Liver (tissue), 9 donors: ENCODE data around the gene PTCD1. TPM values are rescaled to one million over a fixed set of nuclear protein-coding genes. Genes with fewer than 3 reads are reported as not detected.

Experiments used
- DNase-seq: peaks from one replicate; pipeline ENCODE4 v3.0.0-alpha.2; 2017; ENCODE audit warnings: low spot score
- H3K27ac ChIP-seq, 2 donors: one replicate each; pipeline ENCODE4 v1.7.0; 2013; ENCODE audit warnings: inconsistent platforms in 2 of 2, low read length in 2 of 2, control low read depth in 1 of 2, low read depth in 1 of 2, mild to moderate bottlenecking in 1 of 2
- H3K27me3 ChIP-seq, 4 donors: one replicate each; pipeline versions ENCODE4 v1.6.1 to v1.7.0; 2013; ENCODE audit warnings: low read length in 3 of 4, inconsistent platforms in 1 of 4, mild to moderate bottlenecking in 1 of 4, moderate library complexity in 1 of 4; ENCODE audit not compliant: control insufficient read depth in 4 of 4, insufficient read depth in 4 of 4
- H3K36me3 ChIP-seq, 4 donors: one replicate each; pipeline versions ENCODE4 v1.6.1 to v1.7.0; 2013; ENCODE audit warnings: low read length in 3 of 4, mild to moderate bottlenecking in 3 of 4, low read depth in 1 of 4, moderate library complexity in 1 of 4; ENCODE audit not compliant: control insufficient read depth in 4 of 4, insufficient read depth in 3 of 4
- H3K4me1 ChIP-seq, 4 donors: one replicate each; pipeline versions ENCODE4 v1.6.1 to v1.7.0; 2013; ENCODE audit warnings: low read length in 3 of 4, mild to moderate bottlenecking in 3 of 4, moderate library complexity in 1 of 4; ENCODE audit not compliant: control insufficient read depth in 4 of 4, insufficient read depth in 4 of 4
- H3K4me3 ChIP-seq, 3 donors: one replicate each; pipeline versions ENCODE4 v1.6.1 to v1.7.0; 2013; ENCODE audit warnings: low read length in 3 of 3, control low read depth in 1 of 3, low read depth in 1 of 3, mild to moderate bottlenecking in 1 of 3
- H3K9ac ChIP-seq, 2 donors: one replicate each; pipeline ENCODE4 v1.7.0; 2013; ENCODE audit warnings: low read length in 2 of 2, mild to moderate bottlenecking in 2 of 2, moderate library complexity in 2 of 2, control low read depth in 1 of 2, low read depth in 1 of 2
- H3K9me3 ChIP-seq, 4 donors: one replicate each; pipeline versions ENCODE4 v1.6.1 to v1.7.0; 2013; ENCODE audit warnings: low read length in 3 of 4; ENCODE audit not compliant: control insufficient read depth in 4 of 4
- ATF3 ChIP-seq: IDR thresholded peaks from 2 replicates; pipeline ENCODE4 v1.6.1; 2016; ENCODE audit warnings: antibody characterized with exemption
- EGR1 ChIP-seq, 2 donors: IDR thresholded peaks; 2 replicates each; pipeline ENCODE4 v1.6.1; 2016 to 2018; ENCODE audit warnings: antibody characterized with exemption in 2 of 2, low read depth in 2 of 2
- FOXA1 ChIP-seq: IDR thresholded peaks from 2 replicates; pipeline ENCODE4 v1.6.1; 2016; ENCODE audit warnings: antibody characterized with exemption
- FOXA2 ChIP-seq: IDR thresholded peaks from 2 replicates; pipeline ENCODE4 v1.6.1; 2016; ENCODE audit warnings: antibody characterized with exemption
- GABPA ChIP-seq, 2 donors: IDR thresholded peaks in 1 of 2; conservative IDR thresholded peaks in 1 of 2; 2 replicates each; pipeline ENCODE4 v1.6.1; 2016; ENCODE audit warnings: antibody characterized with exemption in 2 of 2, mild to moderate bottlenecking in 1 of 2, moderate library complexity in 1 of 2
- HNF4A ChIP-seq, 2 donors: conservative IDR thresholded peaks; 2 replicates each; pipeline ENCODE4 v1.6.1; 2016; ENCODE audit warnings: antibody characterized with exemption in 2 of 2, mild to moderate bottlenecking in 2 of 2
- HNF4G ChIP-seq: IDR thresholded peaks from 2 replicates; pipeline ENCODE4 v1.6.1; 2016; ENCODE audit warnings: antibody characterized with exemption
- JUND ChIP-seq, 2 donors: IDR thresholded peaks; 2 replicates each; pipeline ENCODE4 v1.6.1; 2016; ENCODE audit warnings: antibody characterized with exemption in 2 of 2
- MAX ChIP-seq: IDR thresholded peaks from 2 replicates; pipeline ENCODE4 v1.6.1; 2016; ENCODE audit warnings: antibody characterized with exemption
- NR2F2 ChIP-seq: IDR thresholded peaks from 2 replicates; pipeline ENCODE4 v1.6.1; 2016; ENCODE audit warnings: antibody characterized with exemption
- RAD21 ChIP-seq, 2 donors: IDR thresholded peaks; 2 replicates each; pipeline ENCODE4 v1.6.1; 2016; ENCODE audit warnings: antibody characterized with exemption in 2 of 2, mild to moderate bottlenecking in 2 of 2
- REST ChIP-seq: IDR thresholded peaks from 2 replicates; pipeline ENCODE4 v1.6.1; 2016; ENCODE audit warnings: antibody characterized with exemption, mild to moderate bottlenecking
- TAF1 ChIP-seq: conservative IDR thresholded peaks from 2 replicates; pipeline ENCODE4 v1.6.1; 2016; ENCODE audit warnings: antibody characterized with exemption, mild to moderate bottlenecking
- YY1 ChIP-seq: IDR thresholded peaks from 2 replicates; pipeline ENCODE4 v1.6.1; 2016; ENCODE audit warnings: antibody characterized with exemption, mild to moderate bottlenecking
- ZBTB33 ChIP-seq: IDR thresholded peaks from 2 replicates; pipeline ENCODE4 v1.6.1; 2016; ENCODE audit warnings: antibody characterized with exemption
- whole genome bisulfite sequencing: extraction: QIAGEN DNeasy Blood & Tissue Kit; methylation state at CpG from one replicate; pipeline ENCODE4 v1.1.7; 2013; 5-methylcytosine and 5-hydroxymethylcytosine counted together
- polyA plus RNA-seq, 2 donors: library from polyadenylated mRNA; stranded (reverse) in 1 of 2; unstranded in 1 of 2; fragments of 200-250 nt in 1 of 2; fragments of >200 nt in 1 of 2; fragmentation: Nextera tagmentation in 1 of 2; extraction: Ambion mirVana in 1 of 2; gene quantifications; one replicate each; pipeline versions ENCODE4 v1.2.1 to v1.2.3, GENCODE V29; 2013 to 2015
- total RNA-seq, 2 donors: library from RNA; depleted of rRNA; stranded (reverse); fragments of >200 nt; gene quantifications; one replicate each; pipeline ENCODE4 v1.2.3, GENCODE V29; 2014
- donor health status: healthy.
- donor health status: healthy.
- donor health status: healthy.
- donor health status: healthy.
- donor health status: healthy.

PTCD1 gene
- total and polyA plus RNA-seq, 4 donors, result 3.1 to 4.3 (median 3.8) TPM

GRCh38 chr7:99404977-99405320, 33.6 kb downstream of the PTCD1 start (continued):
- TF ChIP-seq REST (no peak), EGR1 (IDR thresholded peaks at IDR 0.05; ENCODE audit: low read depth in 2 of 2) (no peak)

GRCh38 chr7:99404235-99404976, 34.2 kb downstream of the PTCD1 start:
- DNase-seq, result no peak
- Histone ChIP-seq H3K27ac (no peak overlapping the region), H3K4me1 (peaks cover 3 to 20% (median 16%) of the 10 kb centered on the region in 4 donors), H3K9me3 (no peaks in the 10 kb centered on the region), H3K4me3 (no peak overlapping the region), H3K27me3 (no peaks in the 10 kb centered on the region), H3K9ac (no peak overlapping the region), H3K36me3 (peaks cover 4 to 44% (median 20%) of the 10 kb centered on the region in 4 donors)
- TF ChIP-seq REST, result no peak
- no peak for TF ChIP-seq HNF4G
- TF ChIP-seq GABPA (IDR thresholded peaks at IDR 0.05 in 1 of 2, conservative IDR thresholded peaks at IDR 0.05 in 1 of 2), result no peak
- TF ChIP-seq JUND (IDR thresholded peaks at IDR 0.05), result no peak
- no peak for TF ChIP-seq MAX
- no peak for TF ChIP-seq HNF4A (conservative IDR thresholded peaks at IDR 0.05)
- TF ChIP-seq FOXA1, result no peak
- no peak for TF ChIP-seq EGR1 (IDR thresholded peaks at IDR 0.05; ENCODE audit: low read depth in 2 of 2)
- TF ChIP-seq YY1, result no peak
- TF ChIP-seq TAF1, result no peak
- no peak for TF ChIP-seq ATF3
- no peak for TF ChIP-seq ZBTB33
- TF ChIP-seq FOXA2, result no peak
- no peak for TF ChIP-seq RAD21 (IDR thresholded peaks at IDR 0.05)
- no peak for TF ChIP-seq NR2F2
- WGBS, result 92% methylated on average over 18 of the region's 18 CpGs
